GM21786 (cell line): ENCODE measurements around the gene ST6GALNAC3.

Experiments
- ATAC-seq: cut with Tn5 transposase; IDR thresholded peaks from one replicate; pipeline ENCODE4 v1.9.1; 2021; ENCODE audit not compliant: unreplicated experiment

Gene ST6GALNAC3

GRCh38 chr1:76186554-76187170 is 112.1 kb downstream of the ST6GALNAC3 start:
- no peak for ATAC-seq

GRCh38 chr1:76187436-76187835 is 112.9 kb downstream of the ST6GALNAC3 start:
- ATAC-seq: no peak

- no peak for ATAC-seq
These were observed 114.8 kb downstream of the ST6GALNAC3 start for GRCh38 chr1:76189310-76189709.

GRCh38 chr1:76190749-76191424 is 116.3 kb downstream of the ST6GALNAC3 start:
- ATAC-seq: peak; percentile 76

- no peak for ATAC-seq
These were observed 117.0 kb downstream of the ST6GALNAC3 start for GRCh38 chr1:76191561-76191960.

- ATAC-seq: no peak
These were observed 123.9 kb downstream of the ST6GALNAC3 start for GRCh38 chr1:76198452-76198851.

GRCh38 chr1:76202670-76203069 is 128.1 kb downstream of the ST6GALNAC3 start:
- ATAC-seq: no peak

- ATAC-seq: no peak
These were observed 128.6 kb downstream of the ST6GALNAC3 start for GRCh38 chr1:76203127-76203526.

GRCh38 chr1:76209238-76209637 is 134.7 kb downstream of the ST6GALNAC3 start:
- ATAC-seq: no peak

GRCh38 chr1:76209648-76210047 is 135.1 kb downstream of the ST6GALNAC3 start:
- ATAC-seq: no peak

- no peak for ATAC-seq
These were observed 135.6 kb downstream of the ST6GALNAC3 start for GRCh38 chr1:76210160-76210559.

GRCh38 chr1:76218888-76219287 is 144.3 kb downstream of the ST6GALNAC3 start:
- no peak for ATAC-seq

- ATAC-seq: peak; percentile 56
These were observed 144.8 kb downstream of the ST6GALNAC3 start for GRCh38 chr1:76219366-76219818.

- ATAC-seq: no peak
These were observed 150.2 kb downstream of the ST6GALNAC3 start for GRCh38 chr1:76224752-76225151.

- ATAC-seq: no peak
These were observed 151.0 kb downstream of the ST6GALNAC3 start for GRCh38 chr1:76225526-76225925.

- no peak for ATAC-seq
These were observed 153.1 kb downstream of the ST6GALNAC3 start for GRCh38 chr1:76227621-76228020.

GRCh38 chr1:76229279-76230005 is 154.9 kb downstream of the ST6GALNAC3 start:
- ATAC-seq: no peak

GRCh38 chr1:76230842-76231281 is 156.3 kb downstream of the ST6GALNAC3 start:
- ATAC-seq: no peak

- ATAC-seq: no peak
These were observed 156.8 kb downstream of the ST6GALNAC3 start for GRCh38 chr1:76231320-76231719.

- no peak for ATAC-seq
These were observed 158.1 kb downstream of the ST6GALNAC3 start for GRCh38 chr1:76232666-76233065.

GRCh38 chr1:76234061-76234460 is 159.5 kb downstream of the ST6GALNAC3 start:
- ATAC-seq: no peak

GRCh38 chr1:76237211-76237610 is 162.7 kb downstream of the ST6GALNAC3 start:
- no peak for ATAC-seq
